CD4-positive, alpha-beta T cell treated with Interleukin-1 beta for 1 hour (primary cell): ENCODE results near the gene SORL1.
"Not testable (repeated sequence)": the region's sequence is repeated elsewhere in the genome, so short reads cannot be mapped to it uniquely, and the experiment has no call there.

Source experiments
- DNase-seq, 2 donors: peaks; one replicate each; pipeline ENCODE4 v3.0.0-alpha.2; 2020 to 2022

Gene SORL1, protein sequence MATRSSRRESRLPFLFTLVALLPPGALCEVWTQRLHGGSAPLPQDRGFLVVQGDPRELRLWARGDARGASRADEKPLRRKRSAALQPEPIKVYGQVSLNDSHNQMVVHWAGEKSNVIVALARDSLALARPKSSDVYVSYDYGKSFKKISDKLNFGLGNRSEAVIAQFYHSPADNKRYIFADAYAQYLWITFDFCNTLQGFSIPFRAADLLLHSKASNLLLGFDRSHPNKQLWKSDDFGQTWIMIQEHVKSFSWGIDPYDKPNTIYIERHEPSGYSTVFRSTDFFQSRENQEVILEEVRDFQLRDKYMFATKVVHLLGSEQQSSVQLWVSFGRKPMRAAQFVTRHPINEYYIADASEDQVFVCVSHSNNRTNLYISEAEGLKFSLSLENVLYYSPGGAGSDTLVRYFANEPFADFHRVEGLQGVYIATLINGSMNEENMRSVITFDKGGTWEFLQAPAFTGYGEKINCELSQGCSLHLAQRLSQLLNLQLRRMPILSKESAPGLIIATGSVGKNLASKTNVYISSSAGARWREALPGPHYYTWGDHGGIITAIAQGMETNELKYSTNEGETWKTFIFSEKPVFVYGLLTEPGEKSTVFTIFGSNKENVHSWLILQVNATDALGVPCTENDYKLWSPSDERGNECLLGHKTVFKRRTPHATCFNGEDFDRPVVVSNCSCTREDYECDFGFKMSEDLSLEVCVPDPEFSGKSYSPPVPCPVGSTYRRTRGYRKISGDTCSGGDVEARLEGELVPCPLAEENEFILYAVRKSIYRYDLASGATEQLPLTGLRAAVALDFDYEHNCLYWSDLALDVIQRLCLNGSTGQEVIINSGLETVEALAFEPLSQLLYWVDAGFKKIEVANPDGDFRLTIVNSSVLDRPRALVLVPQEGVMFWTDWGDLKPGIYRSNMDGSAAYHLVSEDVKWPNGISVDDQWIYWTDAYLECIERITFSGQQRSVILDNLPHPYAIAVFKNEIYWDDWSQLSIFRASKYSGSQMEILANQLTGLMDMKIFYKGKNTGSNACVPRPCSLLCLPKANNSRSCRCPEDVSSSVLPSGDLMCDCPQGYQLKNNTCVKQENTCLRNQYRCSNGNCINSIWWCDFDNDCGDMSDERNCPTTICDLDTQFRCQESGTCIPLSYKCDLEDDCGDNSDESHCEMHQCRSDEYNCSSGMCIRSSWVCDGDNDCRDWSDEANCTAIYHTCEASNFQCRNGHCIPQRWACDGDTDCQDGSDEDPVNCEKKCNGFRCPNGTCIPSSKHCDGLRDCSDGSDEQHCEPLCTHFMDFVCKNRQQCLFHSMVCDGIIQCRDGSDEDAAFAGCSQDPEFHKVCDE (N-terminal part only)

GRCh38 chr11:121451986-121452608, at the start of gene SORL1:
Gene SORL1, plus strand, starts transcription at chr11:121452314. Its CDS starts 18 bp downstream, at chr11:121452332.
- DNase-seq: peak; percentile 75

- no peak for DNase-seq
These were observed 46.5 kb upstream of the SORL1 start for GRCh38 chr11:121405646-121406045.

GRCh38 chr11:121406291-121406690, 45.8 kb upstream of the SORL1 start:
- DNase-seq: no peak

DNA sequence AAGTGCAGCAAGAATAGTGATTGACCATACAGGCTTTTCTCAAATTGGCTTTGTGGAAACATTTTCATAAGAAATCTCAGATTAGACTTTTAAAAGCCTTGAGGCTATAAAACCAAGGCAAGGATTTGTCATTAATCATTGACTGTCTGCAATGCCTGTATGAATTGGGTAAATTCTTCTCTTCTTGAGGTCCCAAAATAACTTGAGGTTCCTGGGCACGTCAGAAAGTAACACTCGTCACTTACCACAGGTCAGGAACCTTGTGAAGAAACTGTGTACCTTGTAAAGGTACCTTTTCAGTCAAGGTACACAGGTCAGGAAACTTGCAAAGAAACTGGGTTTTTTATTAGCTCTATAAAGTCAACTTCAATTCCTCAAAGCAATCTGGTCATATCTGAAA, 43.3 kb upstream of the SORL1 start:
- no peak for DNase-seq

GRCh38 chr11:121410041-121410440, 42.1 kb upstream of the SORL1 start:
- DNase-seq: not testable (repeated sequence)

- DNase-seq: not testable (repeated sequence)
These were observed 40.8 kb upstream of the SORL1 start for GRCh38 chr11:121411330-121411729.

DNA sequence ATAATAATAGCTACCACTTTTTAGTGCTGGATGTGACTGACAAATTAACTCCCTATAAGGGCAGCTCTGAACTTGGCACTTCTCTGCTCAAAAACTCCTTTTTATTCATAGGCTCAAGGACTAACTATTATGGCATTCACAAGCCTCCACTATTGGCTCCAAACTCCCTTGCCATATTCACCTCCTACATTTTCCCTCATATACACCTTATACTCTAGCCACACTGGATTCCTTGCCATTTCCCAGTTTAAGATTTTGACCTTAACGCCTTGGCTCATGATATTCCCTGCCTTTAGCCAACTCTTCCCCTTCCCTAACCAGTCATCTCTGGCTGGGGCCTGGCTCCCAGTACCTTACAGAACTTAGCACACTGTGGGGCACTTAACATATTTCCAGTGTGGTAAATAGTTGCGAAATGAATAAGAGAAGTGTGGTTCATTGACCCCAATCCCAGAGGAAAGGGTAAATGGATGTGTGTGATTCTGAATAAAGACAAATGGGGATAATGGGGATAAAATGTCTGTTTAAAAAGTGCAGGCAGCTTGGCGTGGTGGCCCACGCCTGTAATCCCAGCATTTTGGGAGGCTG, 40.0 kb upstream of the SORL1 start:
- no peak for DNase-seq

- DNase-seq: no peak
These were observed 39.3 kb upstream of the SORL1 start for GRCh38 chr11:121412711-121413415.

DNA sequence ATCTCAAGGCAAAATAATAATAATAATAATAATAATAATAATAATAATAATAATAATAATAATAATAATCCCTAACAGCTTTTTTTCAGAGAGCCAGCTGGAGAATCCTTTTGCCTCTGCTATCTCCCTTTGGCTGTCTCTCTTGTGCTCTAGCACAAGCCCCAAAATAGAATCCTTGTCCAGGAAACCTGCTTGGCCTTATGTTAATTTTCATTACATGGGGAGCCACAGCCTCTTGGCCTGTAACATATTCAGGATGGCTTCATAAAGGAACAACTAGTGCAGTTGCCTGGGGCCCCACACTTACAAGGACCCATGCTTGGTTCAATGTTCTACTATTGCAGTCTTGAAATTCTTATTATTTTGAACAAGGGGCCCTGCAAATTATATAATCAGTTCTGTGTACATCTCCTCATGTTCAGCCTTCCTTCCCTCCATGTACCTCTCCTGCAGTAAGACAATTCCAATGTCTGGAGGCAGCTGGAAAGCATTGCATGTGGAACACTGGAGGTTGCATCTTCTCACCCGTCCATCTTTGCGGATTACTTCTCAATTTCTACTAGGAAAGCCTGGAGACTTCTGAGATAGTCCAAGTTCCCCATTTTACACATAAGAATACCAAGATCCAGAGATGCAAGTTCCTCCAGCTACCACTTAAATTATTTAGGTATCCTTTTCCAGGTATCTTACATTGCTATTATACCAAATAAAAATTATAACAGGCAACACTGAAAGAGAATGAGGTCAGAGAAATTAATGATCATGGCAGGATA, 37.8 kb upstream of the SORL1 start:
- DNase-seq: no peak

- DNase-seq: no peak
These were observed 36.3 kb upstream of the SORL1 start for GRCh38 chr11:121415856-121416255.

DNA sequence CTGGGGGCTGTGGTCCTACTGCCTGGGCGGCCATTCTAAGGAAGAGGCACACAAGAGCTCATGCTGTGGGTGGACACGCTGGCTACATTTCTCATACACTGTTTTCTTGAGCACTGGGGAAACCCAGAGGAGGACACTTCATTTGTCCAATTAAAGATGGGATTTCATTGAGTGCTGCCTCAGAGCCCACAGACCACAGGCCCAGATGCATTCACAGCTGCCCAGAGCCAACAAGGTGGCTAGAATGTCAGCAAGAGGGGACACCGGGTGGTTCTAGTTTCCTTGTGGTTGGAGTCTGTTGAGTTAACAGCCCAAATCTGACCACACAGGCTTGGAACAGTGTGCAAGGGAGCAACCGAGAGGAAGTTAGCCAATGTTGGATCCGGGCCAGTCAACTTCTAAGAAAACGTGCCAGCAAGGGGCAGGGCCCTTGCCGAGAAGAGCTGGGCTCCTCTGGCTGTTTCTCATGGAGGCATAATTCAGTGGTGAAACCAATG, 35.0 kb upstream of the SORL1 start:
- peak; percentile 66 to 71 for DNase-seq

GRCh38 chr11:121417607-121418006, 34.5 kb upstream of the SORL1 start:
- DNase-seq: no peak

- DNase-seq: peak; percentile 87
These were observed 33.4 kb upstream of the SORL1 start for GRCh38 chr11:121418625-121419114.

DNA sequence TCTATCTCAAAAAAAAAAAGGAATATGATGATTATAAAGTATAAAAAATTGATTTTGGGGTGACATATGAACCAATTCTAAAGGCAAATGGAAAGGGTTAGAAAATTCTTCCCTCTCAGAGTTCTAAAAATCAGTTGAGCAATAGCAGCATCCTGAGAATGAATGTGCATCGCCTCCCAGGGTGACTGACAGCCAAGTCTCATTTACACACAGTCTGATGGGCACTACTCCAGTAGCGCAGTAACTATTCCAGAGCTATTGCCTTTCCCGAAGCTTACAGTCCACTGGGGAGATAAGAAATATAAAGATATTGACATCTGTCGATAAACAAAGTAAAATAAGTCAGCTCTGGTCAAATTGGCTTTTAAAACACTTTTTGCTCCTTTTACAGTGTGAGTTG, 32.3 kb upstream of the SORL1 start:
- DNase-seq: peak in 1 of 2 donors; percentile 11

GRCh38 chr11:121420398-121420797, 31.7 kb upstream of the SORL1 start:
- DNase-seq: no peak

DNA sequence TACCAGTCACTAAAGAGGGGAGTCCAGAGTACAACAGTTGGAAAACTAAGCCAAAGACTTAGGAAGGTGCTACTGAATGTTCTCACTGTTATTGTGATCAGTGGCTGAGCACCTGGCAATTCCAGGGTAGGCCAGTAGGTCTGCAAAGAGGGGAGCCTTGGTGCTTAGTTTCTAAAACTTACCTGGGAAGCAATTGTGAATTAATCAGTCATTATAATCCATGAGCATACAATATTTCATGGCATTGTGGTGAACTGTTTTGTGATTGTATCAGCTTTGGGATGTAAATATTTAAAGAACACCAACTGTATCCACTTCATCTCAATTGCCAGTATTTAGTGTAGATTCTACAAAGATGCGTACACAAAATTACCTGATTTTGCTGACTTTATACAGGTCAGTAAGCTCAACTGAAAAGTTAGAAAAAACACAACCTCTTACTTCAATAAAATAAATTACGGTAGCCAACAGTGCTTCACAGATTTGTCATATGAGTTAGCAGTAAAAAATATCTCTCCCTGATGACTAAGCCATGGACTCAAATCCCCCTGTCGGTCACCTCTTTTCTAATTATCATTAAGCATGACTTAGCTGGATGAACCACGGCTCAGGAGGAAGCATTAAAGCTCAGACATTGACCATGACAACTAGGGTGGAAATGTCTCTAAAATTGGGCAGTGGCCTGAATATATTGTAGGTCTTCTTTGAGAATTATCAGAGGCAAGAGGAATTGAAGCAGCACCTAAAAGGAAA, 30.8 kb upstream of the SORL1 start:
- peak in 1 of 2 donors; percentile 13 for DNase-seq

DNA sequence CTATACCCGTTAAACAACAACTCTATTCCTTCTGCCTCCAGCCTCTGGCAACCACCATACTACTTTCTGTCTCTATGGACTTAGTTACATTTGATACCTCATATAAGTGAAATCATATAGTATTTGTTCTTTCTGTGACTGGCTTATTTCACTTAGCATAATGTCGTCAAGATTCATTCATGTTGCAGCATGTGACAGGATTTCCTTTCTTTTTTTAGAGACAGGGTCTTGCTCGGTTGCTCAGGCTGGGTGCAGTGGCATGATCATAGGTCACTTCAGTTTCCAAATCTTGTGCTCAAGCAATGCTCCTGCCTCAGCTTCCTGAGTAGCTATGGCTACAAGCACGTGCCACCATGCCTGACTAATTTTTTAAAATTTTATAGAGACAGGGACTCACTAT, 29.4 kb upstream of the SORL1 start:
- DNase-seq: peak; percentile 21 to 65

- no peak for DNase-seq
These were observed 26.3 kb upstream of the SORL1 start for GRCh38 chr11:121425828-121426227.
